ENCODE data around the gene SLC35F4. TPM values are rescaled to one million over a fixed set of nuclear protein-coding genes. Genes with fewer than 3 reads are reported as not detected.

The SLC35F4 gene
- total RNA-seq, 1 donor from 2014 or later: not detected

DNA sequence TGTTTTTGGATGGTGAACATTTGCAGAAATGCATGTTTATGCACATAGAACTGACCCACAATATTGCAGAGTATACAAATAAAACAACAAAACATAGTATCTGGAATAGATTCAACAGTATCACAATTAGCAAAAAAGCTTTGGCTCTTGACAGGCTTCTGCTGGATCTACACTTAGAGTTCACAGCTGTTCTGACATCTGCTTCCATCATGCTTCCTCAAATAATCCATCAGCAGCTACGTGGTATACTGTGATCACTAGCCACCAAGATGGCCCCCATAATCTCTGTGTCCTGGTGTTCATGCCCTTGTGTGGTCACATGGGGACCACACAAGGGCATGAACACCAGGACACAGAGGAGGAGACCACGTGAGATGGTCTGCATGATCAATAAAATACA is 205.7 kb downstream of the SLC35F4 start:
- H3K4me1 ChIP-seq: no peaks in the 10 kb centered on the region

DNA sequence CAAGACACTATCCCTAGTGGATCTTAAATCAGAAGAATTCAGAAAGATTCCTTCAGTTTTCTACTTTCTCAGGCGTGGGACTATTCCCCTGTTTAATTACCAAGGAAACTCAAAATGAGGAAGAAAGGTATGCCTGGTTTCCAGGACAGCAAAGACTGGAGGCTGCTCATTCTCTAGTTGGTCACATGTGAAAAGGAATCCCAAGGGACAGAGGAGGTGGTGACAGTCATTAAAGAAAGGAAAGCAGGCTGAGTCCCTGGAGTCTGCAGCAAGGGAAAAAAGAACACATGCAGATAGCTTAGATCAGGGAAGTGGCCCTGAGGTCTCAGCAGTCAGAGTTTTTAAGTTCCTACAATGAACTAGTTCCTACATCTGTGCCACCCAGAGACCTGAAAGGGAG is 206.8 kb downstream of the SLC35F4 start:
- Histone ChIP-seq H3K9me3 (no peaks in the 10 kb centered on the region), H3K4me3 (no peak overlapping the region), H3K27ac (no peak overlapping the region), H3K27me3 (no peaks in the 10 kb centered on the region), H3K36me3 (no peaks in the 10 kb centered on the region), H3K4me1 (no peaks in the 10 kb centered on the region)
- DNase-seq (ENCODE audit: low spot score in 2 of 2): no peak
- intact Hi-C loops (cut with DNase I): no loop called here
- TF ChIP-seq CTCF (IDR thresholded peaks at IDR 0.05): no peak

More for the DNA sequence above, 205.7 kb downstream of the SLC35F4 start:
- Histone ChIP-seq H3K27me3 (no peaks in the 10 kb centered on the region), H3K4me3 (no peak overlapping the region), H3K27ac (no peak overlapping the region), H3K9me3 (no peaks in the 10 kb centered on the region), H3K36me3 (no peaks in the 10 kb centered on the region)
- intact Hi-C loops (cut with DNase I): no loop called here
- DNase-seq (ENCODE audit: low spot score in 2 of 2): no peak
- no peak for TF ChIP-seq CTCF (IDR thresholded peaks at IDR 0.05)

- H3K36me3 ChIP-seq: no peaks in the 10 kb centered on the region
- H3K4me1 ChIP-seq: no peaks in the 10 kb centered on the region
- intact Hi-C loops (cut with DNase I): no loop called here
- H3K27me3 ChIP-seq: no peaks in the 10 kb centered on the region
- TF ChIP-seq CTCF (IDR thresholded peaks at IDR 0.05): no peak
- no peak overlapping the region for H3K4me3 ChIP-seq
- no peak for DNase-seq (ENCODE audit: low spot score in 2 of 2)
- no peaks in the 10 kb centered on the region for H3K9me3 ChIP-seq
- H3K27ac ChIP-seq: no peak overlapping the region
Observed at GRCh38 chr14:57657487-57657886, 208.4 kb downstream of the SLC35F4 start.

DNA sequence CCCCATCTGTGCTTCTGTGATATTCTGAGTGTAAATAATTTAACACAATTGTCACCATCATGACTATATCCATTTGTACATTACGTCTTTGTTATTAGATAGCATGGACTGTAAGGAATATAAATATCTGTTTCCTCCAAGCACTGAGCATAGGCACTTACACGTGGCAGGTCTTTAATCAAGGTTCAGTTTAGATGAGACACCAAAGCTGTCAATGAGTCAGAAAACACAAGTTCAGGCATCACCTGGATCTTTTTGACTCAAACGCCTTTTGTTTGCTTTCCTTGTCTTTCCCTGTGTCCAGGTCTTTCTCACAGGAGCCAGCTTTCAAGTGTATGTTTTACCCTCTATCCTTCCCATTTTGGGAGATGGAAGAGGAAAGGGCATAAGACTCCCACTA is 209.0 kb downstream of the SLC35F4 start:
- no peak for DNase-seq (ENCODE audit: low spot score in 2 of 2)
- H3K4me1 ChIP-seq: no peaks in the 10 kb centered on the region
- H3K36me3 ChIP-seq: no peaks in the 10 kb centered on the region
- H3K27ac ChIP-seq: no peak overlapping the region
- H3K4me3 ChIP-seq: no peak overlapping the region
- H3K9me3 ChIP-seq: no peaks in the 10 kb centered on the region
- TF ChIP-seq CTCF (IDR thresholded peaks at IDR 0.05): no peak
- intact Hi-C loops (cut with DNase I): no loop called here
- H3K27me3 ChIP-seq: no peaks in the 10 kb centered on the region

DNA sequence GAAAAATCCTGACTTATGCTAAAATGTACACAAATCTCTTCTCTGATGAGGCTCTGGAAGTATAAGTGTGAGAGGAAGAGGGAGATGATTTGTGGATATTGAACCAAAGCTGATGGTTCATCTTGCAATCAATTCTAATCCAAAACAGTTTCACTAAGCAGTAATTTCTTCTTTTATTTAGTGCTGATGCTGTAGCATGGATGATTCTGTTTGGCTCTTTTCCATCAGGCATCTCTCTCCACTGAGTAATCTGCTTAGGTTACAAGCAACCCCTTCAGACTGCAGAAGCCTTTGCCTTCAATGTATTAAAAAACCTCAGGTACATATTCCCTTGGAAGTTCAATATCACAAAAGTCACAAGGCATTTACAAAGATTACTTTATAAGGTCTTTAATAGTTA is 213.1 kb downstream of the SLC35F4 start:
- intact Hi-C loops (cut with DNase I): no loop called here
- H3K36me3 ChIP-seq: no peaks in the 10 kb centered on the region
- no peaks in the 10 kb centered on the region for H3K27me3 ChIP-seq
- H3K4me1 ChIP-seq: no peaks in the 10 kb centered on the region
- H3K27ac ChIP-seq: no peak overlapping the region
- TF ChIP-seq CTCF (IDR thresholded peaks at IDR 0.05): no peak
- no peak for DNase-seq (ENCODE audit: low spot score in 2 of 2)
- no peaks in the 10 kb centered on the region for H3K9me3 ChIP-seq
- no peak overlapping the region for H3K4me3 ChIP-seq

DNA sequence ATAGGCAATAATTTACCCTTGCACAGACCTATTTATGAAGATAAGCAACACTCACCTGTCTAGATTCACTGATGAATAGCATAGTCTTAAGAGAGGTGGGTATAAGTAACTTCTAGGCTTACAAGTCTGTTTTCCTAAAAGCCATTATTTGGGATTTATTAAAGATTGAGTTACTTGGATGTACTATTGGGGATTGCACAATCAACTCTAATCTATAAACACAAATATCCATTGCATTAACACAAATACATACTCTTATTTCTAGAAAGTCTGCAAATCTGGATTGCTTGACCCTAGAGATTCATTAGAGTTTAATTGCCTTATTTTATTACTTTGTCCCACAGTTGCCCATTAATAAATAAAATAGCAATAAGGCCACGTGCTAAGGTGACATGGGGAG is 224.1 kb downstream of the SLC35F4 start:
- Histone ChIP-seq H3K36me3 (no peaks in the 10 kb centered on the region), H3K27ac (no peak overlapping the region), H3K9me3 (no peaks in the 10 kb centered on the region), H3K4me3 (no peak overlapping the region), H3K27me3 (no peaks in the 10 kb centered on the region), H3K4me1 (no peaks in the 10 kb centered on the region)
- DNase-seq (ENCODE audit: low spot score in 2 of 2): no peak
- intact Hi-C loops (cut with DNase I): no loop called here
- TF ChIP-seq CTCF (IDR thresholded peaks at IDR 0.05): no peak

All from ascending aorta (tissue), 2 donors.